ENCODE measurements around the gene PTPRT. TPM values are rescaled to one million over a fixed set of nuclear protein-coding genes. Genes with fewer than 3 reads are reported as not detected.

The PTPRT gene
- polyA plus RNA-seq, 3 donors, result not detected

DNA sequence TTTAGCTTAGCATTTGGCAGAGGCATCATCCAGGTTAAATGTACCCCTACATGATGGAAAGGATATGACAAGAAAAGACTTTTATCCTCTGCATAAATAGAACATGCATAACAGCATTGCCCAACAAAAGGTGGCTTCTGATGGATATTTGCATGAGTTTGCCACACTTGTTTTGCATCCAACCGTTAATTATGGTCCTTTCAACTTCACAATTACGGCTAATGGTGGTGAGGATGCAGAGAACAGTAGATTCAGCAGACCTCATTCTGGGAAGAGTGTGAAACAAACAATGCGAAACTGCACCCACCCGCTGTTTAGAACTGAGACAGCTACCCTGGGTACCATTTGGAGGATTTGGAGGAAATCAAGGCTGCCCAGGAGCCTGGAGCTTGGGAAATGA, 880.7 kb downstream of the PTPRT start:
- H2AFZ ChIP-seq (ENCODE audit: insufficient read depth, low read depth, low read length, poor library complexity, severe bottlenecking), result no peak overlapping the region
- Mint-ChIP-seq H3K27me3 (ENCODE audit: low read depth in 3 of 3) (peaks cover 0 to 5% (median 2%) of the 10 kb centered on the region in 3 donors), H3K27ac (no peak overlapping the region), H3K36me3 (no peaks in the 10 kb centered on the region), H3K4me1 (no peaks in the 10 kb centered on the region), H3K4me3 (no peak overlapping the region), H3K9me3 (peaks cover 0 to 15% (median 2%) of the 10 kb centered on the region in 7 donors)
- H3K4me2 ChIP-seq (replicated peaks; ENCODE audit: extremely low read depth, low read length, poor library complexity, severe bottlenecking), result no peak overlapping the region
- H3K79me2 ChIP-seq (ENCODE audit: insufficient read depth, low read length), result no peaks in the 10 kb centered on the region
- WGBS (ENCODE audit: insufficient coverage), result 79% methylated on average over 2 of the region's 4 CpGs
- no peaks in the 10 kb centered on the region for H4K20me1 ChIP-seq (ENCODE audit: insufficient read depth, low read length)
- no peak for DNase-seq
- H3K36me3 ChIP-seq (replicated peaks in 1 of 2; ENCODE audit: control insufficient read depth in 1 of 2, insufficient read depth in 2 of 2, low read length in 2 of 2), result no peaks in the 10 kb centered on the region
- no peak for TF ChIP-seq CTCF (IDR thresholded peaks at IDR 0.05)
- no peak overlapping the region for H3K9ac ChIP-seq (ENCODE audit: insufficient read depth, low read length, poor library complexity, severe bottlenecking)
- H3K4me1 ChIP-seq (ENCODE audit: control insufficient read depth in 1 of 2, insufficient read depth in 2 of 2, low read length in 2 of 2), result no peaks in the 10 kb centered on the region
- H3K27ac ChIP-seq (ENCODE audit: low read depth in 1 of 2, low read length in 2 of 2), result no peak overlapping the region
- peaks cover 0 to 5% of the 10 kb centered on the region in 2 donors for H3K9me3 ChIP-seq (replicated peaks in 1 of 2; ENCODE audit: control insufficient read depth in 1 of 2, insufficient read depth in 1 of 2, low read length in 2 of 2)
- no peaks in the 10 kb centered on the region for H3K27me3 ChIP-seq (ENCODE audit: control insufficient read depth in 2 of 2, insufficient read depth in 2 of 2, low read length in 2 of 2)
- no peak overlapping the region for H3K4me3 ChIP-seq (replicated peaks in 1 of 3; ENCODE audit: low read depth in 2 of 3, low read length in 3 of 3)
- intact Hi-C loops (cut with micrococcal nuclease), result no loop called here

GRCh38 chr20:42308171-42308570, 881.5 kb downstream of the PTPRT start:
- intact Hi-C loops (cut with micrococcal nuclease), result no loop called here
- no peak overlapping the region for H3K27ac Mint-ChIP-seq
- Histone ChIP-seq H3K9me3 (replicated peaks in 1 of 2; ENCODE audit: control insufficient read depth in 1 of 2, insufficient read depth in 1 of 2, low read length in 2 of 2) (peaks cover 0 to 2% of the 10 kb centered on the region in 2 donors), H3K79me2 (ENCODE audit: insufficient read depth, low read length) (no peaks in the 10 kb centered on the region), H3K36me3 (replicated peaks in 1 of 2; ENCODE audit: control insufficient read depth in 1 of 2, insufficient read depth in 2 of 2, low read length in 2 of 2) (no peaks in the 10 kb centered on the region), H2AFZ (ENCODE audit: insufficient read depth, low read depth, low read length, poor library complexity, severe bottlenecking) (no peak overlapping the region), H3K9ac (ENCODE audit: insufficient read depth, low read length, poor library complexity, severe bottlenecking) (no peak overlapping the region), H3K4me3 (replicated peaks in 1 of 3; ENCODE audit: low read depth in 2 of 3, low read length in 3 of 3) (no peak overlapping the region), H4K20me1 (ENCODE audit: insufficient read depth, low read length) (no peaks in the 10 kb centered on the region), H3K4me1 (ENCODE audit: control insufficient read depth in 1 of 2, insufficient read depth in 2 of 2, low read length in 2 of 2) (no peaks in the 10 kb centered on the region), H3K27ac (ENCODE audit: low read depth in 1 of 2, low read length in 2 of 2) (no peak overlapping the region), H3K4me2 (replicated peaks; ENCODE audit: extremely low read depth, low read length, poor library complexity, severe bottlenecking) (no peak overlapping the region), H3K27me3 (ENCODE audit: control insufficient read depth in 2 of 2, insufficient read depth in 2 of 2, low read length in 2 of 2) (no peaks in the 10 kb centered on the region)
- peaks cover 0 to 12% (median 2%) of the 10 kb centered on the region in 7 donors for H3K9me3 Mint-ChIP-seq
- no peak for TF ChIP-seq CTCF (IDR thresholded peaks at IDR 0.05)
- H3K27me3 Mint-ChIP-seq (ENCODE audit: low read depth in 3 of 3), result peaks cover 0 to 5% (median 2%) of the 10 kb centered on the region in 3 donors
- no CpG with 5 or more reads among the region's 4 CpGs for WGBS (ENCODE audit: insufficient coverage)
- H3K36me3 Mint-ChIP-seq, result no peaks in the 10 kb centered on the region
- no peak for DNase-seq
- H3K4me3 Mint-ChIP-seq, result no peak overlapping the region
- H3K4me1 Mint-ChIP-seq, result no peaks in the 10 kb centered on the region

All from CD14-positive monocyte (primary cell).